Gastrocnemius medialis (tissue), 4 donors: ENCODE measurements around the gene PLSCR2. TPM values are rescaled to one million over a fixed set of nuclear protein-coding genes. Genes with fewer than 3 reads are reported as not detected.
"Not testable (repeated sequence)": the region's sequence is repeated elsewhere in the genome, so short reads cannot be mapped to it uniquely, and the experiment has no call there.

ENCODE experiments used
- ATAC-seq, 2 donors: fragments of 150-250 bp; one replicate each; pipeline ENCODE4 v1.9.1; 2016
- DNase-seq, 2 donors: peaks; one replicate each; pipeline ENCODE4 v3.0.0-alpha.2; 2019
- H3K27ac ChIP-seq, 4 donors: fragments of 200-600 bp; sonication (generic); 1 replicate in 1 of 4; 2 replicates in 3 of 4; pipeline ENCODE4 v1.5.1; 2016 to 2018; ENCODE audit warnings: mild to moderate bottlenecking in 2 of 4, moderate library complexity in 1 of 4
- H3K27me3 ChIP-seq, 3 donors: fragments of 200-600 bp; sonication (generic) in 2 of 3; 1 replicate in 1 of 3; 2 replicates in 2 of 3; pipeline versions ENCODE4 v1.5.1 to v1.6.0; 2016 to 2019; ENCODE audit warnings: mild to moderate bottlenecking in 1 of 3, moderate library complexity in 1 of 3
- H3K36me3 ChIP-seq, 2 donors: fragments of 200-600 bp; sonication (generic) in 1 of 2; one replicate each; pipeline ENCODE4 v1.5.1; 2017 to 2018
- H3K4me1 ChIP-seq, 2 donors: fragments of 200-600 bp; sonication (generic) in 1 of 2; one replicate each; pipeline ENCODE4 v1.5.1; 2016 to 2017; ENCODE audit warnings: mild to moderate bottlenecking in 2 of 2
- H3K4me3 ChIP-seq, 4 donors: fragments of 200-600 bp; sonication (generic) in 3 of 4; 1 replicate in 1 of 4; 2 replicates in 3 of 4; pipeline ENCODE4 v1.5.1; 2016 to 2019; ENCODE audit warnings: mild to moderate bottlenecking in 2 of 4
- H3K9me3 ChIP-seq, 3 donors: fragments of 200-600 bp; sonication (generic) in 2 of 3; 1 replicate in 1 of 3; 2 replicates in 2 of 3; pipeline ENCODE4 v1.5.1; 2016 to 2019
- CTCF ChIP-seq, 5 experiments: fragments of 450-650 bp in 3 of 5; fragments of 200-600 bp in 2 of 5; sonication (generic) in 2 of 5; IDR thresholded peaks in 4 of 5; conservative IDR thresholded peaks in 1 of 5; 1 replicate in 4 of 5; 2 replicates in 1 of 5; pipeline ENCODE4 v1.5.1; 2016 to 2019; ENCODE audit warnings: antibody characterized with exemption in 5 of 5, mild to moderate bottlenecking in 3 of 5, moderate library complexity in 3 of 5
- POLR2A ChIP-seq, 2 donors: fragments of 450-650 bp; IDR thresholded peaks; one replicate each; pipeline ENCODE4 v1.6.1; 2017; ENCODE audit warnings: antibody characterized with exemption in 2 of 2, mild to moderate bottlenecking in 2 of 2, moderate library complexity in 2 of 2
- in situ Hi-C, 4 donors: fragments of 200-750 bp; cut with MboI; loops; one replicate each; pipeline versions ENCODE4 v1.15.0 to v1.8.0; 2017; ENCODE audit warnings: low sequenced_read_pairs in 4 of 4
- intact Hi-C: fragments of 100-400 bp; cut with DNase I; formaldehyde crosslinking; loops from one replicate; pipeline ENCODE4 v1.15.1; 2023; ENCODE audit warnings: low total_unique reads
- total RNA-seq, 4 donors: library from RNA; depleted of rRNA; stranded (reverse); fragments of >200 nt; gene quantifications; one replicate each; pipeline versions ENCODE4 v1.1.0 to v1.2.3, GENCODE V29; 2016

Gene PLSCR2
- total RNA-seq, 4 donors from 2014 or later = not detected

- Histone ChIP-seq H3K9me3 (no peaks in the 10 kb centered on the region), H3K36me3 (no peaks in the 10 kb centered on the region), H3K4me1 (peaks cover 0 to 7% of the 10 kb centered on the region in 2 donors), H3K27ac (no peak overlapping the region), H3K4me3 (no peak overlapping the region), H3K27me3 (no peaks in the 10 kb centered on the region)
- ATAC-seq = no peak
- intact Hi-C loops = no loop called here
- in situ Hi-C loops = no loop called here
- no peak for DNase-seq
- no peak for TF ChIP-seq CTCF (IDR thresholded peaks at IDR 0.05 in 4 of 5, conservative IDR thresholded peaks at IDR 0.05 in 1 of 5)
- TF ChIP-seq POLR2A (IDR thresholded peaks at IDR 0.05) = no peak
These were observed 33.6 kb upstream of the PLSCR2 start for GRCh38 chr3:146502887-146503460.

- ATAC-seq = no peak
- no peaks in the 10 kb centered on the region for H3K9me3 ChIP-seq
- no peaks in the 10 kb centered on the region for H3K27me3 ChIP-seq
- in situ Hi-C loops = no loop called here
- H3K36me3 ChIP-seq = no peaks in the 10 kb centered on the region
- TF ChIP-seq POLR2A (IDR thresholded peaks at IDR 0.05) = no peak
- TF ChIP-seq CTCF (IDR thresholded peaks at IDR 0.05 in 4 of 5, conservative IDR thresholded peaks at IDR 0.05 in 1 of 5) = no peak
- intact Hi-C loops = no loop called here
- peaks cover 0 to 3% of the 10 kb centered on the region in 2 donors for H3K4me1 ChIP-seq
- no peak overlapping the region for H3K27ac ChIP-seq
- DNase-seq = no peak
- H3K4me3 ChIP-seq = no peak overlapping the region
These were observed 32.4 kb upstream of the PLSCR2 start for GRCh38 chr3:146501752-146502151.

- Histone ChIP-seq H3K4me1 (peaks cover 0 to under 1% of the 10 kb centered on the region in 2 donors), H3K27me3 (no peaks in the 10 kb centered on the region), H3K27ac (no peak overlapping the region), H3K36me3 (no peaks in the 10 kb centered on the region), H3K4me3 (no peak overlapping the region), H3K9me3 (no peaks in the 10 kb centered on the region)
- intact Hi-C loops (no loop called here), in situ Hi-C loops (no loop called here)
- DNase-seq = no peak
- no peak for TF ChIP-seq CTCF (IDR thresholded peaks at IDR 0.05 in 4 of 5, conservative IDR thresholded peaks at IDR 0.05 in 1 of 5)
- no peak for TF ChIP-seq POLR2A (IDR thresholded peaks at IDR 0.05)
- no peak for ATAC-seq
These were observed 30.3 kb upstream of the PLSCR2 start for GRCh38 chr3:146499701-146500100.

- H3K36me3 ChIP-seq = no peaks in the 10 kb centered on the region
- in situ Hi-C loops = no loop called here
- TF ChIP-seq CTCF (IDR thresholded peaks at IDR 0.05 in 4 of 5, conservative IDR thresholded peaks at IDR 0.05 in 1 of 5) (no peak), POLR2A (IDR thresholded peaks at IDR 0.05) (no peak)
- DNase-seq (no peak), ATAC-seq (no peak)
- H3K27ac ChIP-seq = no peak overlapping the region
- intact Hi-C loops = no loop called here
- no peak overlapping the region for H3K4me3 ChIP-seq
- H3K9me3 ChIP-seq = no peaks in the 10 kb centered on the region
- H3K4me1 ChIP-seq = no peaks in the 10 kb centered on the region
- H3K27me3 ChIP-seq = no peaks in the 10 kb centered on the region
These were observed 28.8 kb upstream of the PLSCR2 start for GRCh38 chr3:146498002-146498736.

GRCh38 chr3:146497145-146497843, 27.9 kb upstream of the PLSCR2 start:
- H3K27me3 ChIP-seq, H3K9me3 ChIP-seq, in situ Hi-C loops, H3K4me3 ChIP-seq, H3K27ac ChIP-seq, DNase-seq, intact Hi-C loops, H3K36me3 ChIP-seq, ATAC-seq, H3K4me1 ChIP-seq: not testable (repeated sequence)
